ENCODE data around the gene LARP6.

The LARP6 gene

DNA sequence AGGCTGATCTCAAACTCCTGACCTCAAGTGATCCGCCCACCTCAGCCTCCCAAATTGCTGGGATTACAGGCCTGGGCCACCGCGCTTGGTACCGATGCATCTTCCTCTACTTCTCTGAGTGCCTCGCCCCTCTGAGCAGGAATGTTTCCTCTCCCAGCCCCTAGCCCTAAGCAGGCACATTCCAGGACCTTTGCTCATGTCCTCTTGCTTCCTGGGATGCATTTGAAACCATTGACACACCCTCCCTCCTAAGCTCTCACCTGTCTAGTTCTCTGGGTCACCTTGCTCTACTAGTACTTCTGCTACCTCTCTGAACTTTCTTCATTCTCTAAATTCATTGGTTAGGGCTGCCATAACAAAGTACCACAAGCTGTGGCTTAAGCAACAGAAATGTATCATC lies 72.7 kb downstream of the LARP6 start:
- TF ChIP-seq, protein P1, sequence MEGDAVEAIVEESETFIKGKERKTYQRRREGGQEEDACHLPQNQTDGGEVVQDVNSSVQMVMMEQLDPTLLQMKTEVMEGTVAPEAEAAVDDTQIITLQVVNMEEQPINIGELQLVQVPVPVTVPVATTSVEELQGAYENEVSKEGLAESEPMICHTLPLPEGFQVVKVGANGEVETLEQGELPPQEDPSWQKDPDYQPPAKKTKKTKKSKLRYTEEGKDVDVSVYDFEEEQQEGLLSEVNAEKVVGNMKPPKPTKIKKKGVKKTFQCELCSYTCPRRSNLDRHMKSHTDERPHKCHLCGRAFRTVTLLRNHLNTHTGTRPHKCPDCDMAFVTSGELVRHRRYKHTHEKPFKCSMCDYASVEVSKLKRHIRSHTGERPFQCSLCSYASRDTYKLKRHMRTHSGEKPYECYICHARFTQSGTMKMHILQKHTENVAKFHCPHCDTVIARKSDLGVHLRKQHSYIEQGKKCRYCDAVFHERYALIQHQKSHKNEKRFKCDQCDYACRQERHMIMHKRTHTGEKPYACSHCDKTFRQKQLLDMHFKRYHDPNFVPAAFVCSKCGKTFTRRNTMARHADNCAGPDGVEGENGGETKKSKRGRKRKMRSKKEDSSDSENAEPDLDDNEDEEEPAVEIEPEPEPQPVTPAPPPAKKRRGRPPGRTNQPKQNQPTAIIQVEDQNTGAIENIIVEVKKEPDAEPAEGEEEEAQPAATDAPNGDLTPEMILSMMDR (conservative IDR thresholded peaks at IDR 0.05; ENCODE audit: low read length): no peak
- H3K4me3 ChIP-seq (ENCODE audit: low read length): no peak overlapping the region
- DNase-seq (ENCODE audit: low read depth): no peak

All from AG10803 (cell line).